Islet precursor cell (in vitro differentiated cells): ENCODE measurements around the gene TMEM181.
A peak's percentile ranks its signal among the peaks of the same experiment; 100 is the strongest.

Experiments used
- DNase-seq: peaks from one replicate; pipeline ENCODE4 v3.0.0-alpha.2; 2018

TMEM181 gene

DNA sequence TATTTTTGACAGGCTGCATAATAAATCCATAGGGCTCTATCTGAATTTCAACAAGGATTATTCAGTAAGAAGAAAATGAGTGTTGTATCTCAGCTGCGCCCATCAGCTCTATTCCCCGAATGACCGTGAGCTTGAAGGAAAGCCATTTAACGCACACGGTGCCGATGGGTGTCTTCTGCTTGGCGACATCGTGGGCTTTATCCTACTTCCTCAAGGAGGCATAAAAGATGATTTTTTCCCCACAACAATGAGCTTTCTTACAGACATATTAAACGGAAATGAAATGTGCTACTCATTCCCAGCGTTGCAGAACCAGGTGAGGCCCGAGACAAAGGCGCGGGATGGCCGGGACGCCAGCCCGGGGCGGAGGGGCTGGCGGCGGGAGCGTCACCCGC is 83.9 kb downstream of the TMEM181 start:
- no peak for DNase-seq

DNA sequence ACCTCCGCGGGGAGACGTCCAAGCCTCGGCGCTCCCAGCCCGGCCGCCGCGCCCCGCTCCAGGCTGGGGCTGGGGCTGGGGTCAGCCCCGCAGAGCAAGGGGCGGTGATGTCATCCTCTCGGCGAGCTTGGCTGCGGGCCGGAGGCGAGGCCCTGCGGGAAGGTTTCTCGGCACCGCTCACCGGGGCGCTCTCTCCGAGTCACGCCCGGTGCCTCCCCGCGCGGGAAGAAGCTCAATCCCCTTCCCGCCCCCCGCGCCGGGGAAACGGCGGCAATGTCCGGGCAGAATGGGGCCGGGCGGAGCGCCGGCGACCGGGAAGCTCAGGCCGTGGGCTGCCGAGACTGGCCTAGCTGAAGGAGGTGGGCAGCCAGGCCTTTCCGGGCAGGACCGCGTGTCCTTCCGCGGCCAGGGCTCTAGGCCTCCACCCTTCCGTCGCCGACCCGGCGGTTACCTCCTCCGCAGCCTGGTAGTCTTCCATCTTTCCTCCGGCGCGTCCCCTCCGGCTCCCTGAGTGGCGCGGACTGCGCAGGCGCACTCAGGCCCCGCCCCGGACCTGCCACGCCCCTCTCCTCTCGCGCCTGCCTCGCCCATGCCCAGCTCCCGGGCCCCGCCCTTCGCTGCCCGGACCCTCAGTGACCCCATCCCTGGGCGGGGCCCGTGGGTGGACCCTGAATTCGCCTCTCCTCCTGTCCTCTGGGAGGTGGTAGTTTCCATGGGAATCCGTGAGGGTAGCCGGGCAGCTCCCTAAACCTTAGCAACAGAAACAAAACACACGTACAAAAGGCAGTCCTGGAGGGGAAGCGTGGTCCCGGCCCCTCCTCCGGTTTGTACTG is 84.6 kb downstream of the TMEM181 start, which contains the start of gene DYNLT1:
DYNLT1 (minus strand) TSS at position 513 of the 833 bp plus-strand sequence; CDS start at position 478, 35 bp downstream.
- peak; percentile 96 for DNase-seq

DNA sequence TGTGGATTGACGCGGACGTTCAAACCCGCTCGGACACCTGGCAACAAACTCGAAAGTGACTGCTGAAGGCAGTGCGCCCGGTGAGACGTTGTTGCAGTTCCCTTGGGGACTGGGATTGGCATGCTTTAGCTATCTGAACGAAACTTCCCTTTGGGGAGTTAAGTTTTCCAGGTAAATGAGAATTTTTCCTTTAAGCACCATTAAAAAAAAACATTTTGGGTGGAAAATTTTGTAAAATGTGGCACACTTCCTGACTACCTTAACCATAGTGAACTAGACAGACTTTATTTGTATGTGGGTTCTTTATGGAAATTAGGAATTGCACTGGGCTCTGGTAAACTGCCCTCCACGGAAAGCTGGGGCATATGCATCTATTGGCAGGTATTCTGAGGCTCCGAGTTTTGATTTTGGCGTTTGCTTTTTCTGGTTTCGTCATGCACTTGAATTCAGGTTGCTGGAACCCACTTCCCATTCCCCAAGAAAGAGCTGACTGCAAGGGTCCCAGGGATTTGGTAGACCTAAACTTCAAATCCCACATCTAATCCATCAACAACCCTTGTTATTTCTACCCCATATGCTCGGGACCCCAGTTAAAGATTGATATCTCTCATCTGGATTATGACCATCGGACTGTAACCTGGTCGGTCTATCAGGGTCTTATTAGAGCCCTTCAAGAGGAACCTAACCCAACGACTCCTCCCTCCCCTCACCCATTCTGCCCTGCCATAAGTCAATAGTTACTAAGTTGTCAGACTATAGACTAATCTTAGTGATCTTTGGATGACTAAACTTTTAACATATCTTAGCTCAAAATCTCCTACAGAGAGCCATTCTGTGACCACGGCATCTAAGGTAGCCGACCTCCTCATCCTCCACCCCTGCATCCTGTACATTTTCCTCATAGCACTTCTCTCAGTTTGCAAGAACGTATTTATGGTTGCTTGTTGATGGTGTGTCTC is 85.5 kb downstream of the TMEM181 start:
- peak; percentile 50 for DNase-seq

DNA sequence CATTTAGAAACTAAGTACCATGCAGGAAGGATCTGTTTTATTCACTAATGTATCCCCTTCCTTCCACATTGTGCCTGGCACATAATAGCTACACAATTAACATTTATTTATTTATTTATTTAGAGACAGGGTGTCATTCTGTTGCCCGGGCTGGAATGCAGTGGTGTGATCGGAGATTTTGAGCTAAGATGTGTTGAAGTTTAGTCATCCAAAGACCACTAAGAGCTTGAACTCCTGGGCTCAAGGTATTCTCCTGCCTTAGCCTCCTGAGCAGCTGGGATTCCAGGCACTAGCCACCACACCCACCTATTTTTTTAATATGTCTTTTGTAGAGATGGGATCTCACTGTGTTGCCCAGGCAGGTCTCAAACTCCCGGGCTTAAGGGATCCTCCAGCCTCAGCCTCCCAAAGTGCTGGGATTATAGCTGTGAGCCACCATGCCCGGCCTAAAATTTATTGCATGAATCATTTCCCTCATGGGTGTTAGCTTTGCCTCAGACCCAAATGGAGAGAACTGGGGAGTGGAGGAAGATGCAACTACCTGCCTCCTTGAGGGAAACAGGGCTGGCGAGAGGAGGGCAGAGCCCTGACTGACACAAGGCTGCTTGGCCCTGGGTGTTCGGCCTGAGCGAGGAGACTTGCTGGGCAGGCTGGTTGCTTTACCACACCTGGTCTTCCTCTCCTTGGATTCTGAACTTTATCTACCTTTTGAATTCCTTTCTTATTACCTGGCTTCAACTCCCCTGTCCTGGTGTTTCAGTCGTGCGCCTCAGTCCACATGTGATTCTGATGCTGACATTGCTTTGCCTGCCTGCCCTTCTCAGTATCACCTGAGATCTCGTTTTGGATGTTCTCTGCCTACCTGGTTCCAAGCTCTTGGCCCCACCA is 86.4 kb downstream of the TMEM181 start:
- peak; percentile 63 for DNase-seq

DNA sequence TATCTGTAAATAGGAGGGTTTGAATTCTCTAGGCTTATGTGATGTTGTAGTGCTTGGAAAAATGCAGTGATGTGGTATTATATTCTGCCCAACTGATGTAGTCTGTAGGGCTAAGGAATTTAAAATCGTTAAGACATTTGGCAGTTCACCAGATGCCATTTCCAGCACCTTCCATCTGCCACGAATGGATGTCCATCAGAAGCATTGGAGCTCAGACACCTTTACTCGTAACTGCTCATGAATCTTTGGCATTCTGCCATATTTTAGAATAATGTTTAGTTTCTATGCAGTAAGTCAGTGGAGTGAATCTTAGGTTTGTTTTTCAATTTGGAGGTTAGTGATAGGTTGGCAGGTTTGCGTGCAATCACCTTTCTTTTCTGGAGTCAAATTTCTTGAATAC is 87.6 kb downstream of the TMEM181 start:
- DNase-seq, result peak; percentile 6

DNA sequence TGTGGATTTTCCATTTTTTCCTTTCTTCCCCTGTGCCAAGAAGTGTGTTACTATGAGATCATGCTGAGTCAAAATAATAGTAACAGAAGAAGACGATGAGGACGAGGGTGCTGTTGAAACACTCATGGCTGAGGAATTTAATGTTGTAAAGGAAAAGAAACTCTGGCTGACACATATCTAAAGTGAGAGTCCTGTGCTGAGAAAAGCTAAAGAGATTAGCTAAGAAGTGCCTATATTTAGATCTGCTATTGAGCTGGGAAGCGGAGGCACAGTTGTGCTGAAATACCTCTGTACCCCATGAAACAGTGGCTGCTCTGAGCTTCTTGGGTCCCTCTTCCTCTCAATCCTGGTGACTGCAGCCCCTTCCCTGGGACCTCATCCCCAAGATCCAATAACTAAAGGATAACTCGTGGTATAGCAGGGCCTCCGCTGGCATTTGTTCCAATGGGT is 88.8 kb downstream of the TMEM181 start:
- DNase-seq, result peak; percentile 29

DNA sequence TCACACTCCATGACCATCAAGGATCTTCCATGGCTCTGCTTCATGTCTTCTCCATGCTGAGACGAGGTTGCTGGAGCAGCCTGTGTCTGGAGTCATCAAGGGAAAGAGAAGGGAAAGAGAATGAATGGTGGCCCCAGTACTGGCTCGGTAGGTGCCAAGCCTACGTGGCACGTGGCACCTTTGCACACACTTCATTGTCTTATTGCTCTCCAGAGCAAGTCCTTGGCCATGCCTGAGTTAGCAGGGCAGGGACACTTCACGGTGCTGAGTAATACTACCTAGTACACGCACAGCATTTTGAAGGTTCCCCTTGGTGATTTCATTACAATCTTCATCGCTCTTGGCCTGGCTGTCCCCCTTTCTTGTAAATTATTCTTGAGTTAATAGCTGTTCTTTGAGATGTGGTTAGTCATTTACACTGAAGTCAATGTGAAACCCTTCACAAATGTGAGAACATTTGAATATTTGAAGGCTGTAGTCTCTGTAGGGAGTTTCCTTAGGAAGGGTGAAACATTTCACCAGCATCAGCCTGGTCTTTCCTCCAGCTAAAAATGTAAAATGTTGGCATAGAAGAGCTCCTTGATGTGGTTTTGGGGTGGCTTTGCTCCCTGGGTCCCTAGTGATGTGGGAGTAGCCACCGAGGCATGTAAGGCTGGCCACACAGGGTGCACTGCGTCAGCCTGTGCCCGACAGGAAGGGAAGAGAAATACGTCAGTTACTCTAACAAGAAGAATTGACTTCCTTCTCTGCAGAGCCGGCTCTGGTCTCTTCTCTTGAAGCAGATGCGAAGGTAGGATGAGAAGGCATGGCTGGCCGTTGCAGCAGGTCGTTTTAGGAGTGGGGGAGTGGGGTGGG is 89.6 kb downstream of the TMEM181 start, which contains the start of gene SYTL3:
SYTL3 (plus strand) TSS at position 766 of the 855 bp plus-strand sequence. CDS start 13,215 bp downstream, outside the sequence.
- peak; percentile 38 for DNase-seq

DNA sequence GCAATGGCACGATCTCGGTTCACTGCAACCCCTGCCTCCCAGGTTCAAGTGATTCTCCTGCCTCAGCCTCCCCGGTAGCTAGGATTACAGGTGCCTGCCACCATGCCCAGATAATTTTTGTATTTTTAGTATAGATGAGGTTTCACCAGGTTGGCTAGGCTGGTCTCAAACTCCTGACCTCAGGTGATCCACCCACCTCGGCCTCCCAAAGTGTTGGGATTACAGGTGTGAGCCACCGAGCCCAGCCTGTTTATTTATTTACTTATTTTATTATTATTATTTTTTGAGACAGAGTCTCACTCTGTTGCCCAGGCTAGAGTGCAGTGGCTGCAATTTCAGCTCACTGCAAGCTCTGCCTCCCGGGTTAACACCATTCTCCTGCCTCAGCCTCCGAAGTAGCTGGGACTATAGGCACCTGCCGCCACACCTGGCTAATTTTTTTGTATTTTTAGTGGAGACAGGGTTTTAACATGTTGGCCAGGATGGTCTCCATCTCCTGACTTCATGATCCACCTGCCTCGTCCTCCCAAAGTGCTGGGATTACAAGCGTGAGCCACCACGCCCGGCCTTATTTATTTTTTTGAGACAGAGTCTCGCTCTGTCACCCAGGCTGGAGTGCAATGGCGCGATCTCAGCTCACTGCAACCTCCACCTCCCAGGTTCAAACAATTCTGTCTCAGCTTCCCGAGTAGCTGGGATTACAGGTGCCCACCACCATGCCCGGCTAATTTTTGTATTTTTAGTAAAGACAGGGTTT is 92.3 kb downstream of the TMEM181 start:
- DNase-seq, result peak; percentile 5

DNA sequence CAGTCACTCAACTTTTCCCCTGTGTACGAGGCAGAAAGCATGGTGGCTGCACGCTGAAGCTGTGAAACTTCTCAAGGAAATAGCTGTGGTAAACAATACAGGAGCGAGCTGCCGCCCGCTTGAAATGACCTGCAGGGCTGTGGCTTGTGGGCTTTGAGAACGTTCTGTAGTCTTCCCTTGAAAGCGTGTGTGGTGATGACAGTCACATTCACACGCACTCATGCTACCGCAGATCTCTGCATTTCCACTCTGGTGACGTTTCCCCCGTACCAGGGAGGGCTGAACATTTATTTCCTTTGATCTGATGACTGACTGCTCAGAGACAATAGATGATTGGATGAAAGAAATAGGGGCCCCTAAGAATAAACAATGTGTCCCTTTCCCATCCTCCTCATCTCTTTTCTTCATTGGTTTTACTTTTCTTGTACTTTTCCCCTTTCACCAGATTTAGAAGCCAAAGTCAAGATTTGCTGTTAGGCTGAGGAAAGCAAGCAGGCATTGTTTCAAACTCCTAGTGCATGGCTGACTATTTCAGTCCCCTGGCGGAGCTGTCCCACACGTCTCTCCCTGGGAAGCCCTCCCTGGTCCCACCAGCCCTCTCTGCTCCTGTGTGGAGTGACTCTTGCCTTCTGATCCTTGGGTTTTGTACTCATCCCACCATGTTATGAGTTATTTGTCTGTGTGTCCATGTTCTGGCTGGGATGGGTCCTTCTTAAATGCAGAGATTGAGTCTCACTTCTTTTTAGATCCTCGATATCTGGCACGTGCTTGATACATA is 93.9 kb downstream of the TMEM181 start:
- peak; percentile 47 for DNase-seq

DNA sequence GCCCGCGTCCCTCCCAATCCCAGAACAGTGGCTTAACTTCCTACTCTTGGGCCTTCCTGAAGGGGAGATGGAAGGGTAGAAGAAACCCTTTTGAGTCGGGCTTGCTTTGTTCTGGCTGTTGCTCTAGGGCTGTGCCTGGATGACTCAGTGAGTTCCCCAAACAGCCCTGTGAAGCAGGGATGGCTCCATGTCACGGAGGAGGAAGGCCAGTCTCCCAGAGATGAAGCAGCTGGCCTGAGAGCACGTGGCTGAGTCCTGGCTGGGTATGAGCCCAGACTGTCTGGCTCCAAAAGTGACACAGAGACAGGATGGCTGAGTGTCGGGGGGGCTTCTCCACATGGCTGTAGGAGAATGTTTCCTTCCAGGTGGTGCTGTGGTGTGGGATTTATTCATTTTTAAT is 94.6 kb downstream of the TMEM181 start:
- DNase-seq, result peak; percentile 89

DNA sequence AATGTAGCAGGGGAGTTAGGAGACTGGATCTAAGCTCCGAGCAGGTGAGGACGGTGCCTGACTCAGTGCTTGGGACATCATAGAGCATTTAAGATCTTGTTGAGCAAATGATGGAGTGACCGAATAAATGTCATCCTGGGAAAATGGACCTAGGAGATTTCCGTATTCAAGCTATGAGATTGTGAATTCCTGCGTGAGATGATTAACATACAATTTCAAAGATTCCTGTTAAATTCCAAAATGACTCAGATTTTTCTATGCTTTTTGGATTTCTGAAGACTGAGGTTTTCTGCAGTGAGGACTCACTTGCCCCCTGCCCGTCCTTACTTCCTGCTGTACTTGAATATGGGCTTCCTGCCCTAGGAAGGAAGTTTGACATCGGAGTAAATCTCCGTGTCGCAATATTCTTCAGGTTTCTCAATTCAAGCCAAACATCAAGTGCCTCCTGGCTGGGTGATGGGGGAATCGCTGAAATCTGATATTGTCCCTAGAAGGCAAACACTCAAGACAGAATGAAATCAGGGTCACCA is 95.1 kb downstream of the TMEM181 start:
- DNase-seq, result peak; percentile 13

DNA sequence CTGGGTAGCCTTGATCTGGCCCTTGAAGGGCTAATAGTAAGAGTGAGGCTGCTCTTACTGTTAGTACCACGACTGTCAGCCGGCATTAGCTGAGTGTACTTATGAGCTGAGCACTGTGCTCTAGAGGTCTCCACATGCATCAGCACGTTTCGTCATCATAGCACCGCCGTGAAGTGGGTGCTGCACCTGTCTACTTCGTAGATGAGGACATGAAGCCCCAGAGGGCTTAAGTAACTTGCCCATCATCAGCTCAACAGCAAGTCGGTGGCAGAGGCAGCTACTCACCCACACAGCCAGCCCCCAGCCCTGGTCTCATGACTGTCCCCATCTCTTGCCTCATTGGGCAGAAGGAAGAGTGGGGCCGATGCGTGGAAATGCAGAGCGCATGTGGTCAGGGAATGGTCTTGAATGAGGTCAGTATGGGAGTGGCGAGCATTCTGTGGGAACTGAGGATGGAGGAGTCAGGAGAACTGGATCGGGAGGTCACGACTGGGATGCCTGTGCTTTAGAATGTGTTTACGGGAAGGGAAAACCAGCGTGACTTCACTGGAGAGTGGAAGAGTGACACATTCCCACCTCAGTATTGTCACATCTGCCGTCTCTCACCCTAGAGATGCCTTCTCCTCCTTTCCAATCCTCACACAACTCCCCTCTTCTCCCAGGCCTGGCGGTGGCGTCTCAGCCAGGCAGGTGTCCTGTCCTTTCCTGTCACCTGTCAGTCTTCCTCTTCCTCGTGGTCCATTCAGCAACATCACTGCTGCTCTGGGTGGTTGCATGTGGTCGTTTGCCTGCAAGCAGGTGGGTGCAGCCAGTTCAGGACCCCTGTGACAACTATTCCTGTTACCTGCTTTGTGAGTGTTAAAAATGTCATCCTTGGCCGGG is 95.9 kb downstream of the TMEM181 start:
- DNase-seq, result peak; percentile 53

DNA sequence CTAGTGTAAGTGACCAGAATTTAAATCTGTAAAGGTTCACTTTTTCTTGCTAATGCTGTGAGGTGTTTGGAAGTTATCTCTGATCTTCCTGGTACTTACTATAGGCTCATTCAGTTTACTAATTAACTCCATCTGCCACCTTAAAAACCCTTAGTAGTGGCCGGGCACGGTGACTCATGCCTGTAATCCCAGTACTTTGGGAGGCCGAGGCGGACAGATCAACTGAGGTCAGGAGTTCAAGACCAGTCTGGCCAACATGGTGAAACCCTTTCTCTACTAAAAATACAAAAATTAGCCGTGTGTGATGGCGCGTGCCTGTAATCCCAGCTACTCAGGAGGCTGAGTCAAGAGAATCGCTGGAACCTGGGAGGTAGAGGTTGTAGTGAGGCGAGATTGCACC is 97.1 kb downstream of the TMEM181 start:
- peak; percentile 45 for DNase-seq

DNA sequence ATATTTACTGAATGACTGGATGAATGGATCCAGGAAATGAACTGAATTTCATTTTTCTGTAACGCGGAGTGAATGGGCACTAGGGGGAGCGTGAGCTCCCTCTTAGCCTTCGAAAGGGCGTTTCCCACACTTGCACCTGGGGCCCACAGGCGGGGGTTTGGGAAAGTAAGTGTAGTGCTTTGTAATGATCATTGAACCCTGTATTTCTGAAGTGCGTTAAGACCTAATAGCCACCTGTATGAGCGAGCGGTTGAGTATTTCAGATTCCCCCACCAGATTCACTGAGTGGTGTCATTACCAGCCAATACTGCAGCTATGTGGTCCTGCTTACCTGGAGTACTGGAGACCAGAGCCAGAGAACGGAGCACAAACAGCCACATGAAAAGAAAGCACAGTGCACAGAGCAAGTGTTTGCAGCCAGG is 100.5 kb downstream of the TMEM181 start:
- no peak for DNase-seq

DNA sequence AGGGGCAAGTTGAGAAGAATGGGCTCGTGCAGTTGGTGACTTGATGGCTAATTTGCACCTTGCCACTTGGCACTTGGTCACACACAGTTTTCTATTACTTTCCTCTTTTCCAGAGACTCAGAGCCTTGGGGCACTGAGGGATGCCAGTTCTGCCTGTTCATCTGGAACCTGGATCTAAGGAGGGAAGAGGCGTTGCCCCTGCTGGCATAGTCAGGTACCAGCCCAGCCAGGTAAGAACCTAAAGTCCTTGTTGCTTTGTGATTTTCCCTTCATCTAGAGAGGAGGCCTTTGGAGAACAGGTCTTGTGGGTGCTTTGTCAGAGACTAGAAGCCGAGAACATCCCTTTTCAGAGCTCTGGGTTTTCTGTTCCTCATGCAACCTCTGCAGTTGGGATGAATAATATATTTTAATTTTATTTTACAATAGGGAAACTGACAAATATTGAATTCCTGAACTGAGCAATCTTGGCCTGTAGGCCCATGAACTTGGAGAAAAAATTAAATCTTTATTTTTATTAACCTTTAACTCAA is 101.3 kb downstream of the TMEM181 start:
- DNase-seq, result no peak

DNA sequence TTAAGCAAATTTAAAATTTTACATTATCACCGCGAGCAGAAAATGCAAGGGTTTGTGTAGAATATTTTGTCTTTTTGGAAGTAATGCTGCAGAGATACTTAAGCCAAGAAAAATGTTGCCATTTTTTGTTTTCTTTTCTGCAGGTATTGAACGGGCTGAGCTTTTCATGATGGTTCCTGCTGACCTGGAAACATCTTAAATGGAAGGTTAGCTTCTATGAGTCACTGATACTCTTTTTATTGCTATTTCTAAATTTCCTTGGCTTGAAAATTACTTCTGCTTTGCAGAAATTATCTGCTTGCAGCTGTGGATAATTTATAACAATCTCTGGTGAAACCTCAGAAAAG is 102.7 kb downstream of the TMEM181 start:
- no peak for DNase-seq

DNA sequence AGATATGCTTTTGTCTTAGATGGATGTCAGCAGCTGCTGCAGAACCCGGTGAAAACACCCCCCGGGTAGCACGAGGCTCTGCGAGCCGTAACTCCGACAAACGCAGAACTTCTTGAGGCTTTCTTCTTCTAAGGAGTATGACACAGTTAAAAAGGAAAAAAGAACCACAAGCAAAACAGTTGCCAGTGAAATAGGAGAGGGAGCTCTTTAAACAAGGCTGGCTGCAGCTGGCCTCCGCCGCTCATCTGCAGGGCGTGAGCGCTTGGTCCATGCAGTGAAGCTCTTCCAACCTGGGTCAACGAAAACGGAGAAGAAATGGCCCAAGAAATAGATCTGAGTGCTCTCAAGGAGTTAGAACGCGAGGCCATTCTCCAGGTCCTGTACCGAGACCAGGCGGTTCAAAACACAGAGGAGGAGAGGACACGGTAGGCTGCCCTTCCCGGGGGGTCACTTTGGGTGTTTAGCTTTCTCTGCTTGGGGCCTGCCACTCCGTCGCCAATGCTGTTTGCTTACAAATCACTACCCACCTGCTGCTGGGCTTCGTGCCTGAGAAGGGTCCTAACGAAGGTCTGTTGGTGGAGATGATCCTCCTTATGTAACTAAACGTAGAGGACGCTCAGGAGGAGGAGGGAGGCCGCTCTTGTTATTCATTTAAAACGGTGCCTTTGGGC is 103.2 kb downstream of the TMEM181 start:
- no peak for DNase-seq
